Upper lobe of left lung (tissue), 6 donors: ENCODE results near the gene OLIG2. TPM values are rescaled to one million over a fixed set of nuclear protein-coding genes. Genes with fewer than 3 reads are reported as not detected.

Experiments used
- ATAC-seq, 2 donors: fragments of 200-7000 bp; cut with Tn5 transposase; one replicate each; pipeline ENCODE4 v1.9.1; 2022; ENCODE audit warnings: mild to moderate bottlenecking in 2 of 2, moderate library complexity in 2 of 2; ENCODE audit not compliant: low FRiP score in 2 of 2
- DNase-seq, 2 donors: peaks; one replicate each; pipeline ENCODE4 v3.0.0-alpha.2; 2019 to 2020
- H3K27ac ChIP-seq, 4 donors: fragments of 200-600 bp; sonication (generic); one replicate each; pipeline ENCODE4 v1.5.1; 2016 to 2019
- H3K27me3 ChIP-seq, 4 donors: fragments of 200-600 bp; sonication (generic); one replicate each; pipeline ENCODE4 v1.5.1; 2017 to 2019
- H3K36me3 ChIP-seq, 4 donors: fragments of 200-600 bp; sonication (generic); one replicate each; pipeline ENCODE4 v1.5.1; 2016 to 2019
- H3K4me1 ChIP-seq, 4 donors: fragments of 200-600 bp; sonication (generic); one replicate each; pipeline ENCODE4 v1.5.1; 2018 to 2019
- H3K4me3 ChIP-seq, 4 donors: fragments of 200-600 bp; sonication (generic); one replicate each; pipeline ENCODE4 v1.5.1; 2017 to 2019; ENCODE audit warnings: mild to moderate bottlenecking in 2 of 4, moderate library complexity in 1 of 4
- H3K9me3 ChIP-seq, 4 donors: fragments of 200-600 bp; sonication (generic); one replicate each; pipeline ENCODE4 v1.5.1; 2018 to 2019
- CTCF ChIP-seq, 6 experiments: fragments of 450-650 bp in 4 of 6; fragments of 200-600 bp in 2 of 6; sonication (generic) in 2 of 6; IDR thresholded peaks; one replicate each; pipeline ENCODE4 v1.5.1; 2016 to 2019; ENCODE audit warnings: antibody characterized with exemption in 6 of 6
- EP300 ChIP-seq, 4 donors: sonication (generic); formaldehyde crosslinking; IDR thresholded peaks; one replicate each; pipeline ENCODE4 v1.5.1; 2017; ENCODE audit warnings: antibody characterized with exemption in 4 of 4, control low read depth in 2 of 4
- POLR2A ChIP-seq, 4 donors: fragments of 450-650 bp; IDR thresholded peaks; one replicate each; pipeline ENCODE4 v1.5.1; 2016 to 2017; ENCODE audit warnings: antibody characterized with exemption in 4 of 4, mild to moderate bottlenecking in 2 of 4
- POLR2AphosphoS5 ChIP-seq, 2 donors: sonication (generic); formaldehyde crosslinking; IDR thresholded peaks; one replicate each; pipeline ENCODE4 v1.5.1; 2017; ENCODE audit warnings: antibody characterized with exemption in 2 of 2
- WGBS, 2 donors: methylation state at CpG; one replicate each; pipeline ENCODE4 v1.1.5; 2017 to 2018; 5-methylcytosine and 5-hydroxymethylcytosine counted together
- total RNA-seq, 6 donors: library from RNA; depleted of rRNA in 4 of 6; stranded (reverse); fragments of >200 nt in 4 of 6; gene quantifications; one replicate each; pipeline versions ENCODE4 v1.1.0 to v1.2.1, GENCODE V29; 2016 to 2021
- donor health status: DM: no; HTN: no; CAD: no; lungs with moderate emphysema.
- donor health status: DM: no; HTN: yes; CAD: no; lungs with severe emphysema.

Gene OLIG2
- total RNA-seq, 6 donors from 2014 or later = not detected

- no peaks in the 10 kb centered on the region for H3K36me3 ChIP-seq
- WGBS, 2 donors = 43 to 56% methylated on average over 1 to 5 of the region's 6 CpGs
- no peak overlapping the region for H3K4me3 ChIP-seq
- TF ChIP-seq CTCF (IDR thresholded peaks at IDR 0.05) (no peak), POLR2AphosphoS5 (IDR thresholded peaks at IDR 0.05) (no peak), POLR2A (IDR thresholded peaks at IDR 0.05) (no peak), EP300 (IDR thresholded peaks at IDR 0.05) (no peak)
- DNase-seq = no peak
- no peaks in the 10 kb centered on the region for H3K9me3 ChIP-seq
- no peak overlapping the region for H3K27ac ChIP-seq
- ATAC-seq = no peak
- peaks cover 0 to 70% (median 42%) of the 10 kb centered on the region in 4 donors for H3K27me3 ChIP-seq
- H3K4me1 ChIP-seq = peaks cover 19 to 51% (median 35%) of the 10 kb centered on the region in 4 donors
Measured at GRCh38 chr21:33030633-33031032, 4.9 kb downstream of the OLIG2 start.

- ATAC-seq (no peak), DNase-seq (no peak)
- Histone ChIP-seq H3K4me3 (no peak overlapping the region), H3K27ac (no peak overlapping the region), H3K27me3 (peaks cover 0 to 63% (median 35%) of the 10 kb centered on the region in 4 donors), H3K4me1 (peaks cover 19 to 44% (median 30%) of the 10 kb centered on the region in 4 donors), H3K36me3 (no peaks in the 10 kb centered on the region), H3K9me3 (no peaks in the 10 kb centered on the region)
- WGBS, 2 donors = 46 to 55% methylated on average over 6 to 10 of the region's 10 CpGs
- TF ChIP-seq POLR2A (IDR thresholded peaks at IDR 0.05) (no peak), EP300 (IDR thresholded peaks at IDR 0.05) (no peak), CTCF (IDR thresholded peaks at IDR 0.05) (no peak), POLR2AphosphoS5 (IDR thresholded peaks at IDR 0.05) (no peak)
Measured at GRCh38 chr21:33031152-33031911, 5.6 kb downstream of the OLIG2 start.

- H3K36me3 ChIP-seq = no peaks in the 10 kb centered on the region
- 36 to 45% methylated on average over 9 to 10 of the region's 10 CpGs for WGBS, 2 donors
- TF ChIP-seq CTCF (IDR thresholded peaks at IDR 0.05) = no peak
- no peak for TF ChIP-seq POLR2A (IDR thresholded peaks at IDR 0.05)
- no peak for TF ChIP-seq POLR2AphosphoS5 (IDR thresholded peaks at IDR 0.05)
- TF ChIP-seq EP300 (IDR thresholded peaks at IDR 0.05) = no peak
- H3K4me3 ChIP-seq = no peak overlapping the region
- H3K4me1 ChIP-seq = peaks cover 12 to 36% (median 20%) of the 10 kb centered on the region in 4 donors
- ATAC-seq = no peak
- H3K9me3 ChIP-seq = no peaks in the 10 kb centered on the region
- H3K27ac ChIP-seq = no peak overlapping the region
- peaks cover 0 to 51% (median 24%) of the 10 kb centered on the region in 4 donors for H3K27me3 ChIP-seq
- no peak for DNase-seq
Measured at GRCh38 chr21:33032434-33033047, 6.8 kb downstream of the OLIG2 start.

GRCh38 chr21:33033094-33033951 is 7.6 kb downstream of the OLIG2 start:
- ATAC-seq (no peak), DNase-seq (peak in 1 of 2 donors; percentile 84)
- Histone ChIP-seq H3K27me3 (peaks cover 0 to 44% (median 19%) of the 10 kb centered on the region in 4 donors), H3K9me3 (no peaks in the 10 kb centered on the region), H3K4me1 (peaks cover 12 to 28% (median 13%) of the 10 kb centered on the region in 4 donors), H3K27ac (no peak overlapping the region), H3K4me3 (no peak overlapping the region), H3K36me3 (no peaks in the 10 kb centered on the region)
- TF ChIP-seq EP300 (IDR thresholded peaks at IDR 0.05) (no peak), CTCF (IDR thresholded peaks at IDR 0.05) (no peak), POLR2A (IDR thresholded peaks at IDR 0.05) (no peak), POLR2AphosphoS5 (IDR thresholded peaks at IDR 0.05) (no peak)
- WGBS, 2 donors = 21 to 43% methylated on average over 29 to 44 of the region's 76 CpGs
